ENCODE results near the gene DEPP1.

Gene DEPP1

DNA sequence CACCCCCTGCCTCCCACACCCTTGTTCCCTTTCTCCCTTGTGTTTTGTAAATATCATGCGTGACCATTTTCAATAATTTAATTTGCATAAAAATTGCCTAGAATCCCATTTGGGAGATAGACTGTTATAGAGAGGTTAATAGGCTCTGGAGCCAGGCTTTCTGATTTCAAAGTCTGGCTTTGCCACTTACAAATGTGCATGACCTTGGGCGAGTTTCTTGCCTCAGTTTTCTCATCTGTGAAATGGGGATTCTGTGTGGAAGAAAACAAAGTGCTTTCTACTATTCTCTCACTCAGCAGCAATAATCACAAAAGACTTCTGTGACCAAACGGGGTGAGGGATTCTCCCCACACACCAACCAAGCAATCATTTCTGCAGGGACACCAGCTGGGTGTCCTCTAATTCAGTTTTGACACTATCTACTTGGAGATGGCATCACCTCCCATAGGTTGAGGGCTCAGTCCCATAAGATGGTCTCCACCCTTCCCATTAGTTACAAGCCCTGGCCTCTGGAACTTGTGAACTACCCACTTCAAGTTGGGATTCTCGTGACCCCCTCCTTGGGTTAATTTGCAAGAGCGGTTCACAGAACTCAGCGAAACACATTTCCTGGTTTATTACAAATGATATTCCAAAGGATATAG, 18.6 kb upstream of the DEPP1 start:
- H3K4me3 ChIP-seq (ENCODE audit: low read depth, low read length) = no peak overlapping the region
- TF ChIP-seq, protein P1, sequence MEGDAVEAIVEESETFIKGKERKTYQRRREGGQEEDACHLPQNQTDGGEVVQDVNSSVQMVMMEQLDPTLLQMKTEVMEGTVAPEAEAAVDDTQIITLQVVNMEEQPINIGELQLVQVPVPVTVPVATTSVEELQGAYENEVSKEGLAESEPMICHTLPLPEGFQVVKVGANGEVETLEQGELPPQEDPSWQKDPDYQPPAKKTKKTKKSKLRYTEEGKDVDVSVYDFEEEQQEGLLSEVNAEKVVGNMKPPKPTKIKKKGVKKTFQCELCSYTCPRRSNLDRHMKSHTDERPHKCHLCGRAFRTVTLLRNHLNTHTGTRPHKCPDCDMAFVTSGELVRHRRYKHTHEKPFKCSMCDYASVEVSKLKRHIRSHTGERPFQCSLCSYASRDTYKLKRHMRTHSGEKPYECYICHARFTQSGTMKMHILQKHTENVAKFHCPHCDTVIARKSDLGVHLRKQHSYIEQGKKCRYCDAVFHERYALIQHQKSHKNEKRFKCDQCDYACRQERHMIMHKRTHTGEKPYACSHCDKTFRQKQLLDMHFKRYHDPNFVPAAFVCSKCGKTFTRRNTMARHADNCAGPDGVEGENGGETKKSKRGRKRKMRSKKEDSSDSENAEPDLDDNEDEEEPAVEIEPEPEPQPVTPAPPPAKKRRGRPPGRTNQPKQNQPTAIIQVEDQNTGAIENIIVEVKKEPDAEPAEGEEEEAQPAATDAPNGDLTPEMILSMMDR (IDR thresholded peaks at IDR 0.05; ENCODE audit: low read depth, low read length) = no peak

DNA sequence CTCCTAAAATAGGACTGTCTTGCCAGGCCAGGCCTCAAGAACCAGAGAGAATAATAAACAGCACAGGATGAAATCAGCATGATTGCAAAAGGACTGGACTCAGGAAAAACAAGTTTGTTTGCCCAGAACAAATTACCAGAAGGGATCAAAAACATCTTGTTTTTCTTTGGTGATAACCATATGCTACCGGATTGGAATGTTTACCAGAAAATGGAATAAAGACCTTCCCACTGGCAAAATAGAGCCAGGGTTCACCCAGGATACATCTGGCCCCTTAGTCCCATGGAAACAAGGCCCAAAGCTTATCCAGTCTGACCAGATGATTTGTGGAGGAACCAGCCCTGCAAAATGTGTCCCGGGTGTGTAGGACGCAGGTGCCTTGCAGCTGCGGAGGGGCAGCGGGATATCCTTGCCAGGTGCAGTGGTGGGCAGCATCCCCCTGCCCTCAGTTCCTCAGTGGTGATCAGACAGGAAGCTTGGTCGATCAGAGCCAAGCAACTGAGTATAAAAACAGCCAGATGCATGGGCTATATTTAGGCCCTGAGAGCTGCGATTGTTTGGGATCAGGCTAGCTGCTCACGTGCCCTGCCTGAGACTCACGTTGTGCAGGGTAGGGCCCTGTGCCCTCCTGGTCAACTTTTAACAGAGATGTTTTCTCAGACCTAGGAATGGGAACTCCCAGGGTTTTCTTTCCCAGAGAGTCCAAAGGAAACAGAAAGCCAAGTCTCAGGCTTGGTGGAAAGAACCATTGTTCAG, 17.5 kb upstream of the DEPP1 start:
- TF ChIP-seq, protein P1 (IDR thresholded peaks at IDR 0.05; ENCODE audit: low read depth, low read length) = no peak
- H3K4me3 ChIP-seq (ENCODE audit: low read depth, low read length) = no peak overlapping the region

DNA sequence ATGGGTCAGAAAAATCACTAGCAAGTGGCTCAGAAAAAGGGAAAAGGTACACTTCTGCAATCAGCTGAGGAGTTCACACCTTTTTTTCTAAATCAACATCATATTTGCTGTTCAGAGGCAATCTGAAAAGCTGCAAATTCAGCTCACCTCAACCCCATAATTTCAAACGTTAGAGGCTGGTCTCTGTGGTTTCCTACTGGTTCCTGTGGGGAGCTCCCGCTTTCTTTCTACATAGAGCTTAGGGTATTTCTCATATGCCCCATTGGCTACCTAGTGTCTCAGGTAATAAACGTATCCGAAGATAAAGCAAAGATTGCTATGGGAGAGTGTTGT, 16.9 kb upstream of the DEPP1 start:
- H3K4me3 ChIP-seq (ENCODE audit: low read depth, low read length) = no peak overlapping the region
- TF ChIP-seq, protein P1 (IDR thresholded peaks at IDR 0.05; ENCODE audit: low read depth, low read length) = no peak

DNA sequence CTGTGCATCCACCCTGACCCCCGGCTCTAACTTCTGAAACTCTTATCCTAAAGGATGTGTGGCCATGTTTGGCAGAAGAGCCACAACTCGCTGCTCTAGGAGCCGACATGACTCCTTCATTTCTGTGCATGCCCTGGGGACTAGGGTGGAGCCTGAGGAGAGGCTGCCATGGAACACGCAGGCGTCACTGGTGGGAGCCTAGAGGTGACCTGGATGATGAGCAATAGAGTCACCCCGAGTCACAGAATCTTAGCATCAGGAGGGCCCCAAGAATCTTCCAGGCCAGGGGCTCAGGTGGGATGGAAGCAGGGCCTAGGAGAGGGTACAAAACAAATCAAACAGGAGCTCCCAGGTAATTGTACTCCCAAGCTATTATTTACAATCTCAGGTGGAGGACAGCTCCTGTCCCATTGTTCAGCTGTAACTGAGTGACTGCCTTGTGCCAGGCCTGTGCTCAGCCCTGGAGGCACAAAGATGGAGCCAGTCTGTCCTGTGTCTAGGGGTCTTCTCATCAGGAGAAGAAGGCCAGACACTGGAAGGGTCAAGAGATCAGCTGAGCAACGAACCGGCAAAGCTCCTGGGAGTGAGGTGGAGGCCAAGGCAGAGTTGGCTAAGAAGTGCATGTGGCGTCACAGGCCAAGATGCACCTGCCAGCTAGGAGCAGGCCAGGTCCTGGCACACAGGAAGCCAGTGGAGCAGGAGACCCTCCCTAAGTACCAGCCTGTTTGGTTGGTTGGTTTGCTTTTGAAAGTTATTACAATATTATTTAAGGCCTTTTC, 16.3 kb upstream of the DEPP1 start:
- TF ChIP-seq, protein P1 (IDR thresholded peaks at IDR 0.05; ENCODE audit: low read depth, low read length) = no peak
- H3K4me3 ChIP-seq (ENCODE audit: low read depth, low read length) = no peak overlapping the region

DNA sequence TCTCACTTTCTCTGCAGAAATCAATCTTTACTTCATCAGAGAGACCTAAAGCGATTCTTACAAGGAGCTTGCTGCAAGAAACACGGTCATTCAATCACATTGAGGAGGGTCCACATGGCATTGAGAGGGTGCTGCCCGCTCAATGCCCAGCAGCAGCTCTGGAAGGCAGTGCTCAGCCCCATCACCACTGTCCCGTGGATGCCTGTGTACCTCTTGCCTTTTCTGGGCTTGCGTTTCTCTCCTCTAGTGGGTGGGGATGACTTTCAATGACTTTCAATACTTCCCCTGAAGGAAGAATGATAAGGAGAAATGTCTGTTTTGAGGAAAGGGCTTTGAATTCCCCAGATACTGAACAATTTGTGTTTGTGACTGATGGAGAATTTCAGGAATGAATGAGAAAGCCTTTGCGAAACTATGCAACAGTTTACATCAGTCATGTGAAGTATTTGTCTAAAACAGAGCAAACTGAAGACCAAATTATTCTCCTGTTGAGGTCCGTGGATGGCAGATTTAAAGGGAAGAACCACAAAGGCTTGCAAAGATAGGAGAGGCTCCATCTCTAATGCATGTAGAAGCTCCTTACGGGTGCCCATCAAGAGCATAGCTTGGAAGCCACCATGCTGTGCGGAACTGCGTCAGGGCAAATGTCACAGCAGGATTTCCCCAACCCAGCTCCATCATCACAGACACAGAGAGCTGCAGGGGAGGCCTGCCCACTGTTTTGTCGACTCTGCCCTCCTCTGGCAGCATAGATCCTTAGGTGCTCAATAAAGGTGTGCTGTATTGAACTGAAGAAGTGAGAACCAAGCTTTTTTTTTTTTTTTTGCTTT, 15.5 kb upstream of the DEPP1 start:
- TF ChIP-seq, protein P1 (IDR thresholded peaks at IDR 0.05; ENCODE audit: low read depth, low read length) = no peak

DNA sequence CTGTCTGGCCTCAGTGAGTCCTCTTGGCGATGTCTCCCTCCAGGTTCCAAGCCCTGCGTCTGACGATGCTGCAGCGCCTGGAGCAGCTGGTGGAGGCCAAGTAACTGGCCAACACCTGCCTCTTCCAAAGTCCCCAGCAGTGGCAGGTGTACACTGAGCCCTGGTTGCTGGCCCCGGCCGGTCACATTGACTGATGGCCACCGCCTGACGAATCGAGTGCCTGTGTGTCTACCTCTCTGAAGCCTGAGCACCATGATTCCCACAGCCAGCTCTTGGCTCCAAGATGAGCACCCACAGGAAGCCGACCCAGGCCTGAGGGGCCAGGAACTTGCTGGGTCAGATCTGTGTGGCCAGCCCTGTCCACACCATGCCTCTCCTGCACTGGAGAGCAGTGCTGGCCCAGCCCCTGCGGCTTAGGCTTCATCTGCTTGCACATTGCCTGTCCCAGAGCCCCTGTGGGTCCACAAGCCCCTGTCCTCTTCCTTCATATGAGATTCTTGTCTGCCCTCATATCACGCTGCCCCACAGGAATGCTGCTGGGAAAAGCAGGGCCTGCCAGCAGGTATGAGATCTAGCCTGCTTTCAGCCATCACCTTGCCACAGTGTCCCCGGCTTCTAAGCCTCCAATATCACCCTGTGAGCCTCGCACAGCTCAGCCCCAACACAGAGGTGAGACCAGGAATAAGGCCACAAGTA, 14.8 kb upstream of the DEPP1 start:
- no peak overlapping the region for H3K4me3 ChIP-seq (ENCODE audit: low read depth, low read length)
- TF ChIP-seq, protein P1 (IDR thresholded peaks at IDR 0.05; ENCODE audit: low read depth, low read length) = no peak

More for the DNA sequence above, 15.5 kb upstream of the DEPP1 start:
- H3K4me3 ChIP-seq (ENCODE audit: low read depth, low read length) = no peak overlapping the region
